PFSK-1 (cell line): ENCODE results near the gene CYBA.

Source experiments
- POLR2AphosphoS5 ChIP-seq: IDR thresholded peaks from 2 replicates; pipeline ENCODE4 v1.6.1; 2012; ENCODE audit warnings: low read depth, mild to moderate bottlenecking, control low read depth, low read length, moderate library complexity
- SIN3A ChIP-seq: IDR thresholded peaks from 2 replicates; pipeline ENCODE4 v1.6.1; 2012; ENCODE audit warnings: mild to moderate bottlenecking, low read length, moderate library complexity, borderline replicate concordance; ENCODE audit not compliant: insufficient read depth

GRCh38 chr16:88654363-88655052 is 3.7 kb upstream of the CYBA start:
- TF ChIP-seq POLR2AphosphoS5 = no peak
- TF ChIP-seq SIN3A = no peak
